GM18511 (cell line): ENCODE measurements around the gene RIT2.

ENCODE experiments used
- ATAC-seq: cut with Tn5 transposase; IDR thresholded peaks from one replicate; pipeline ENCODE4 v1.9.1; 2021; ENCODE audit warnings: mild to moderate bottlenecking, moderate library complexity; ENCODE audit not compliant: unreplicated experiment

Gene RIT2

DNA sequence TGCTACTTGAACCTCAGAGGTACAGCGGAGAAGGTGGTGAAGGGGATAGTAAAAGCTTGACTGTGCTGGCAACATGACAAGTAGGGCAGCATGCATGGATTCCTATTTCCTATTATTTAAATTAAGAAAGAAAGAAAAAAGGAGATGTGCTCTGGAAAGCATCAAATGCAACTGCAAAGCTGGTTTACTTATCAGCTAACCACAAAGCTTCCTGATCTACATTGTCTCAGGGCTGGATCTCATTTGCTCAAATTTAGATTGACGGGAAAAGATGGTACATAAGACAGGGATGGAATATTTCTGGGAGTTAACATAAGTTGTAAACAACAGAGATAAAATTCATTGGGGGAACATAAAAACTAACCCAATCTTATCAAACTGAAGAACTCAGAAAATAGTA, 178.0 kb downstream of the RIT2 start:
- no peak for ATAC-seq

DNA sequence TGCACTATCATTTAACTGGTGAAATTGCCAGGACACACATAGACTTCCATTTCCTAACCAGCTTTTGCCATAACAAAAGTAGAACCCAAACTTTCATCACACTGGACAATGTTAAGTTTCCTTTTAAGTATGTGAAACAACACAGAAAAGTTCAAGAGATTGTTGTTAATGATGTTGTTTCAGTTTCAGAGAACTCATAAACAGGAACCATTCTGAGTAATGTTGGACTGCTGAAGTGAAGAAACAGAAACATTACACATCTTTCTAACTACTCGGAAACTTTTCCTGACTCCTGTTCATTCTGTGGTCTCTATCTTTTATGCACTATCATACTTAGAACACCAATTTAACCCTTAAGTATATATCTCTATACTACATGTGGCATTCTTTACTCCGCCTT, 179.2 kb downstream of the RIT2 start:
- ATAC-seq: peak; percentile 84

GRCh38 chr18:42931491-42931890, 184.0 kb downstream of the RIT2 start:
- no peak for ATAC-seq

- no peak for ATAC-seq
Measured at GRCh38 chr18:42929857-42930256, 185.6 kb downstream of the RIT2 start.

DNA sequence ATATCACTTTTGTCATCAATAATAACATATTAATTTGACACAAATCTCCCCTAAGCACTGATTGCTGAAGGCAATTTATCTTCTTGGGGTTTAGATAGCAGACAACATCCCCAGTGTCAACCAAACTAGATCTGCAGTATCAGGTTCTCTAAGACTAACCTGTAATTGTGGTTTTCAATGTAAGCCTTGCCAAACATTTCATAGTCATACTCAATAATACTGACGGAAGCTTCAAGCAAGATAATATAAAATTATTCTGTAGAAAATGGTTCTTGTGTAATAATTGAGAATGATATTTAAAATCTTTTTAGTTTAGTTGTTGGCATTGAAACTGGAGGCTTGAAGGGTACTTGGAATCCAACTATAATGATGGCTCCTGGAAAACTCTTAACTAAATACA, 186.3 kb downstream of the RIT2 start:
- no peak for ATAC-seq

DNA sequence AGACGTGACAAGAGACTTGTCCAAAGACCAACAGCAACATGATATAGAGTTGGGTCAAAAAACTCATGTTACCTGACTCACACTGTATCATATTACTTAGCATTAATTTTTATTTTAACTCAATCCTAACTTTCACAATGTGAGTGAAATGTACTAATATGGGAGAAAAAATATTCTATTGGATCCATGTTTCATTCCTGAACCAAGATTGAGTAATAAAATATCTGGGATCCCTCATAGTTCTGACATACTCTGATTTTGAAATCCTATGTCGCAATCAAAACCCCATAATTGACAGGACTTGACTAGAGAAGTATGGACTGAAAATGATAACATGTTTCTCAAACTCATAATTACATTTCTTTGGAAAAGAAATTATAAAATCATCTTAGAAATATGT, 190.4 kb downstream of the RIT2 start:
- ATAC-seq: no peak

- no peak for ATAC-seq
Measured at GRCh38 chr18:42922363-42922762, 193.1 kb downstream of the RIT2 start.

DNA sequence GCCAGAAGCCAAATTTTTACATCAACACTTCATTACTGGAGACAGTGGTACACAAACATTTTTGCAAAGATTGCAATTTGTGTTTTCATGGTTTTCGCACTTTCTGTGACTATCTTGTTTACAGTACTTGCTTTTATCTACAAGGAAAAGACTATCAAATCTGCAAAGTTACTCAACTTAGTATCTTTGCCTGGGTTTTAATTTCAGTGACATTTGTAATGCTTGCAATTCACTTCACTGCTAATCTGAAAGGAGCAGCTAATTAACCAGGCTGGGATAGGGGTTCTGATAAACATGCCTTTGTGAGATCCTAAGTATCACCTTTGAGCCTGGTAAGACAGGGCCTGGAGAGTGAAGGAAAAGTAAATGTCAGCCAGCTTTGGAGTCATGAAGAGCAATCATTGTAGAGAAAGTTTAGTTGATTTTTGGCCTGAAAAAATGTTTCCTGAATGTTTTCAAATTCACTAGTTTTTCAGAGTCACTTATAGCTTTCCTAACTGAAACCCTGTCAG, 194.2 kb downstream of the RIT2 start:
- ATAC-seq: no peak

- no peak for ATAC-seq
Measured at GRCh38 chr18:42920621-42921020, 194.9 kb downstream of the RIT2 start.

GRCh38 chr18:42915299-42915698, 200.2 kb downstream of the RIT2 start:
- ATAC-seq: no peak

DNA sequence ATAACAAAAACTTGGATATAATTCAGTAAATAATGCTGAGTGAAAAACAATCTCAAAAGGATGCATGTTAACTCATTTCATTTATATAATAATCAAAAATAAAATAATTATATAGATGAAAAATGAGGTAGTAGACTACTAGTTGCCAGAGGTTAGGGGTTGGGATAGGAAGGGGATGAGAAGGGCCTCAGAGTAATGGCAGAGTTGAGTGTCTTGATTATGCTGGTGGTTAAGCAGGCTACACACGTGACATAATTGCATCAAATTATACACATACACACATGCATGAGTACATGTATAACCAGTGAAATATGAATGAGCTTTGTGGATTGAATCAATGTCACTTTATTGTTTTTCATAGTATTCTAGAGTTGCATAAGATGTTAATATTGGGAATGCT, 201.0 kb downstream of the RIT2 start:
- no peak for ATAC-seq

GRCh38 chr18:42909095-42909494, 206.4 kb downstream of the RIT2 start:
- ATAC-seq: no peak

DNA sequence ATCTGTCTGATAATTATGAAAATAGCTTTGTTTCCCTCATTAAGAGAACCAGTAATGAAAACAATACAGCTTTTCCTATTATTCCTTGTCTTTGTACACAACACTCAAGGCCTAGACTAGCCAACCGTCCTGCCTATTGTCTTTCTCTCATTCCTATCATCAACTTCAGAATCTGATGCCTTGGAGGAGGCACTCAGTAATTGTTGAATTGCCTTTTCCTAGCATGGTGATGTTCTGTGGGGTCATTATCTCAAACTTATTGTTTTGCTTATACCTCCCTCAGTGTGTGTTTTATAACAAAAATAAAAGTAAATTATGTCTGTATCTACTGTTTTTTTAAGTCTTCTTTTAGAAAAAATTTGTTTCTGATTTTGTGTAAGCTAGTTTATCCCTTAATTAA, 208.7 kb downstream of the RIT2 start:
- ATAC-seq: no peak

GRCh38 chr18:42901161-42901560, 214.3 kb downstream of the RIT2 start:
- ATAC-seq: no peak

- no peak for ATAC-seq
Measured at GRCh38 chr18:42893977-42894376, 221.5 kb downstream of the RIT2 start.

DNA sequence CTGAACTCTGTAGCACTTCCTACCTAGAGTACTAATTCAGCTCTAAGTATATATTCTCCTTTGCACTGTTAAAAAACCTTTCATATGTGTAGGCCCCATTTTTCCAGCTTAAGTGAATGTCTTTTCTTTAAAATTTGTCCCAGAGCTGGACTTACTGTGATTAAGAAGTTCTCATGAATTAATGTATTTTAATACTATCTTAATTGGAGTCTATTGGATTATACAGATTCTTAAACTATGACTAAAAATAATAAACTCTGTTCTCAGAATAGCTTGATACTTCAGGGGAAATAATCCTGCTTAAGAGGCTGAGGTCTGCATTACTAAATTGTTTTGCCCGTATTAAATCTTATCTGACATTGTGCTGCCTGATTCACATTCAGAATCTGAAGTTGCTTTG, 223.3 kb downstream of the RIT2 start:
- no peak for ATAC-seq

GRCh38 chr18:42891705-42892104, 223.8 kb downstream of the RIT2 start:
- ATAC-seq: no peak

DNA sequence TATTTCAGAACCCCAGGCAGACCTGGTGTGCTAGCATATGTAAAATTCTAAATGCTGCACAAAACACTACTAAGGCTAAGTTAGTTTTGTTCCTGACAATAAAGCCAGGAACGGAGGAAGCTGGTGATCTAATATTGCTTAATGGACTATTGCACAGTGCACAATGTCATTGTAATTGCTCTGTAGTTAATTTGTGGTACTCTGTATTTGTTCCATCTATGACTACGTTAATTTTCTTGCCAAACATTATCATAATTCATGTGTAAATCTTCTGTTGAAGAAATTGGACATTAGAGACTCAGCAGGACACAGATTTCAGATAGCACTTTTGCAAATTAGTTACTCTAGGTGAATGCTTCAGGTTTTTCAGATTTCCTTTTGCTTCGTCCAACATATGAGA, 232.3 kb downstream of the RIT2 start:
- no peak for ATAC-seq

- ATAC-seq: no peak
Measured at GRCh38 chr18:42882122-42882521, 233.4 kb downstream of the RIT2 start.

DNA sequence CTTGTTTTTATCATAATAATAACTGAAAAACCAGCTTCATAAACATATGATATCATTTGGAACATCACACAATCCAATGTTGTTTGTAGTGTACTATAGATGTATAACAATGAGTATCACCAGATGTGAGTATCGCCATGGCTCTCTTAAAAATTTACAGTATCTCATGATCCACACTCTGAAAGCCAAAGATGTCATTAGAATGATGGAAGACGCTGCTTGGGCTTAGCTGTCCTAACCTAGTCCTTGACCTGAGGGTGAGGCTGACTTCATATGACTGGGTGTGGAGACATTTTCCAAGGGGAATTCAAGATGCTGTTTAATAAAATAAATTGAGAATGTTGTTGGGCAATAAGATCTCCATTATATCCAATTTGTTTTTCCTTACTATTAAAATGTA, 242.6 kb downstream of the RIT2 start:
- no peak for ATAC-seq

GRCh38 chr18:42864876-42865275, 250.6 kb downstream of the RIT2 start:
- ATAC-seq: no peak

DNA sequence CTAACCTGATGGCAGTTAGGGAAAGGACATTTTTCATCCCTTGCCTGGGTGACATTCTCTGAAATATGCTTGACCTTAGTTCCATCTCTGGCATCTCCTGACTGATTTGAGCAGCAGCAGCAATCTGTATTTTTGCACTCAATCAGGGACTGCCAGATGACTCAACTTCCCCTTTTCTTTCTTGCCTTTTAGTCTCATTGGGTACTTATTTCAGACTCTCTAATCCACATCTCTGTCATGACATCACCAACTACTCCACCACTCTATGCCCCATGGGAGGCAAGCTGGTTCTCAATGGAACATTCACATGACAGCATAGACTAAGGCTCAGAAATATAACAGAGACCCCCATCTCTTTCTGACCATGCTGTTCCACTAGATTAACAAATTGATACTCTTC, 254.2 kb downstream of the RIT2 start:
- ATAC-seq: no peak

- no peak for ATAC-seq
Measured at GRCh38 chr18:42860548-42860947, 254.9 kb downstream of the RIT2 start.

- ATAC-seq: no peak
Measured at GRCh38 chr18:42860011-42860410, 255.5 kb downstream of the RIT2 start.
